ENCODE data around the gene CCSER1.

The CCSER1 gene

GRCh38 chr4:90198086-90198847 lies 71.1 kb downstream of the CCSER1 start:
- no peak for DNase-seq (ENCODE audit: low read depth, low spot score)

- DNase-seq (ENCODE audit: low read depth, low spot score): no peak
Measured at GRCh38 chr4:90207887-90208454, 80.8 kb downstream of the CCSER1 start.

GRCh38 chr4:90209922-90210321 lies 82.7 kb downstream of the CCSER1 start:
- no peak for DNase-seq (ENCODE audit: low read depth, low spot score)

GRCh38 chr4:90211174-90211573 lies 84.0 kb downstream of the CCSER1 start:
- no peak for DNase-seq (ENCODE audit: low read depth, low spot score)

GRCh38 chr4:90215286-90215685 lies 88.1 kb downstream of the CCSER1 start:
- no peak for DNase-seq (ENCODE audit: low read depth, low spot score)

GRCh38 chr4:90219822-90220221 lies 92.6 kb downstream of the CCSER1 start:
- DNase-seq (ENCODE audit: low read depth, low spot score): no peak

GRCh38 chr4:90220459-90220858 lies 93.3 kb downstream of the CCSER1 start:
- DNase-seq (ENCODE audit: low read depth, low spot score): no peak

- DNase-seq (ENCODE audit: low read depth, low spot score): no peak
Measured at GRCh38 chr4:90226734-90227133, 99.5 kb downstream of the CCSER1 start.

GRCh38 chr4:90227177-90227576 lies 100.0 kb downstream of the CCSER1 start:
- DNase-seq (ENCODE audit: low read depth, low spot score): no peak

- DNase-seq (ENCODE audit: low read depth, low spot score): no peak
Measured at GRCh38 chr4:90234916-90235547, 107.8 kb downstream of the CCSER1 start.

- no peak for DNase-seq (ENCODE audit: low read depth, low spot score)
Measured at GRCh38 chr4:90237751-90238530, 110.7 kb downstream of the CCSER1 start.

- DNase-seq (ENCODE audit: low read depth, low spot score): no peak
Measured at GRCh38 chr4:90240333-90240732, 113.1 kb downstream of the CCSER1 start.

- DNase-seq (ENCODE audit: low read depth, low spot score): no peak
Measured at GRCh38 chr4:90241008-90241407, 113.8 kb downstream of the CCSER1 start.

GRCh38 chr4:90245837-90246236 lies 118.6 kb downstream of the CCSER1 start:
- no peak for DNase-seq (ENCODE audit: low read depth, low spot score)

GRCh38 chr4:90246816-90247215 lies 119.6 kb downstream of the CCSER1 start:
- DNase-seq (ENCODE audit: low read depth, low spot score): no peak

- no peak for DNase-seq (ENCODE audit: low read depth, low spot score)
Measured at GRCh38 chr4:90254357-90254756, 127.2 kb downstream of the CCSER1 start.

- DNase-seq (ENCODE audit: low read depth, low spot score): no peak
Measured at GRCh38 chr4:90274175-90274574, 147.0 kb downstream of the CCSER1 start.

- DNase-seq (ENCODE audit: low read depth, low spot score): no peak
Measured at GRCh38 chr4:90280954-90281353, 153.8 kb downstream of the CCSER1 start.

- DNase-seq (ENCODE audit: low read depth, low spot score): no peak
Measured at GRCh38 chr4:90281541-90282355, 154.6 kb downstream of the CCSER1 start.

- DNase-seq (ENCODE audit: low read depth, low spot score): no peak
Measured at GRCh38 chr4:90290345-90290744, 163.2 kb downstream of the CCSER1 start.

- DNase-seq (ENCODE audit: low read depth, low spot score): no peak
Measured at GRCh38 chr4:90292438-90292837, 165.2 kb downstream of the CCSER1 start.

Data from smooth muscle cell of the brain vasculature (primary cell).